Endothelial cell (in vitro differentiated cells): ENCODE data around the gene EFNA5. TPM values are rescaled to one million over a fixed set of nuclear protein-coding genes. Genes with fewer than 3 reads are reported as not detected.

ENCODE experiments used
- DNase-seq: peaks from one replicate; pipeline ENCODE4 v3.0.0; 2021; ENCODE audit warnings: low spot score
- H3K27ac Mint-ChIP-seq: one replicate; pipeline ENCODE4 v1.8.0; 2021; ENCODE audit warnings: mixed read lengths, inconsistent platforms; ENCODE audit not compliant: unreplicated experiment
- H3K27me3 Mint-ChIP-seq: one replicate; pipeline ENCODE4 v1.8.0; 2021; ENCODE audit warnings: mild to moderate bottlenecking, moderate library complexity, mixed read lengths, inconsistent platforms; ENCODE audit not compliant: unreplicated experiment
- H3K36me3 Mint-ChIP-seq: one replicate; pipeline ENCODE4 v1.8.0; 2021; ENCODE audit warnings: mild to moderate bottlenecking, low read depth, mixed read lengths, inconsistent platforms; ENCODE audit not compliant: unreplicated experiment
- H3K4me1 Mint-ChIP-seq: one replicate; pipeline ENCODE4 v1.8.0; 2021; ENCODE audit warnings: mild to moderate bottlenecking, mixed read lengths, inconsistent platforms; ENCODE audit not compliant: unreplicated experiment
- H3K4me3 Mint-ChIP-seq: one replicate; pipeline ENCODE4 v1.8.0; 2021; ENCODE audit warnings: mild to moderate bottlenecking, mixed read lengths, inconsistent platforms; ENCODE audit not compliant: unreplicated experiment
- H3K9me3 Mint-ChIP-seq: one replicate; pipeline ENCODE4 v1.8.0; 2021; ENCODE audit warnings: mixed read lengths, inconsistent platforms; ENCODE audit not compliant: unreplicated experiment
- total RNA-seq: library from RNA; stranded (reverse); fragmentation: NEBNext Ultra II Directional; extraction: Animal tissue kit (Norgen Biotek cat#: 25700); gene quantifications from one replicate; pipeline ENCODE4 v1.2.1, GENCODE V29; 2021; ENCODE audit not compliant: unreplicated experiment
- TF ChIP-seq, protein P1 (sequence below): fragments of 200-600 bp; sonication (generic); IDR thresholded peaks from one replicate; pipeline ENCODE4 v1.5.0; 2021; ENCODE audit warnings: antibody characterized with exemption; ENCODE audit not compliant: unreplicated experiment

The EFNA5 gene
- total RNA-seq, 1 donor from 2014 or later: 8.8 TPM

- H3K9me3 Mint-ChIP-seq: peaks cover 4% of the 10 kb centered on the region
- peaks cover 9% of the 10 kb centered on the region for H3K36me3 Mint-ChIP-seq
- DNase-seq: no peak
- TF ChIP-seq, protein P1, sequence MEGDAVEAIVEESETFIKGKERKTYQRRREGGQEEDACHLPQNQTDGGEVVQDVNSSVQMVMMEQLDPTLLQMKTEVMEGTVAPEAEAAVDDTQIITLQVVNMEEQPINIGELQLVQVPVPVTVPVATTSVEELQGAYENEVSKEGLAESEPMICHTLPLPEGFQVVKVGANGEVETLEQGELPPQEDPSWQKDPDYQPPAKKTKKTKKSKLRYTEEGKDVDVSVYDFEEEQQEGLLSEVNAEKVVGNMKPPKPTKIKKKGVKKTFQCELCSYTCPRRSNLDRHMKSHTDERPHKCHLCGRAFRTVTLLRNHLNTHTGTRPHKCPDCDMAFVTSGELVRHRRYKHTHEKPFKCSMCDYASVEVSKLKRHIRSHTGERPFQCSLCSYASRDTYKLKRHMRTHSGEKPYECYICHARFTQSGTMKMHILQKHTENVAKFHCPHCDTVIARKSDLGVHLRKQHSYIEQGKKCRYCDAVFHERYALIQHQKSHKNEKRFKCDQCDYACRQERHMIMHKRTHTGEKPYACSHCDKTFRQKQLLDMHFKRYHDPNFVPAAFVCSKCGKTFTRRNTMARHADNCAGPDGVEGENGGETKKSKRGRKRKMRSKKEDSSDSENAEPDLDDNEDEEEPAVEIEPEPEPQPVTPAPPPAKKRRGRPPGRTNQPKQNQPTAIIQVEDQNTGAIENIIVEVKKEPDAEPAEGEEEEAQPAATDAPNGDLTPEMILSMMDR: no peak
- no peaks in the 10 kb centered on the region for H3K27me3 Mint-ChIP-seq
- no peaks in the 10 kb centered on the region for H3K4me1 Mint-ChIP-seq
- H3K27ac Mint-ChIP-seq: no peak overlapping the region
- H3K4me3 Mint-ChIP-seq: no peak overlapping the region
These were observed 329.2 kb downstream of the EFNA5 start for GRCh38 chr5:107341376-107342084.

- Mint-ChIP-seq H3K27ac (no peak overlapping the region), H3K27me3 (no peaks in the 10 kb centered on the region), H3K4me3 (no peak overlapping the region), H3K4me1 (no peaks in the 10 kb centered on the region), H3K9me3 (peaks cover 4% of the 10 kb centered on the region), H3K36me3 (peaks cover 6% of the 10 kb centered on the region)
- DNase-seq: no peak
- TF ChIP-seq, protein P1: no peak
These were observed 330.1 kb downstream of the EFNA5 start for GRCh38 chr5:107340631-107341030.

GRCh38 chr5:107338335-107338734, 332.4 kb downstream of the EFNA5 start:
- H3K27me3 Mint-ChIP-seq: no peaks in the 10 kb centered on the region
- no peak overlapping the region for H3K4me3 Mint-ChIP-seq
- TF ChIP-seq, protein P1: no peak
- no peaks in the 10 kb centered on the region for H3K9me3 Mint-ChIP-seq
- H3K27ac Mint-ChIP-seq: no peak overlapping the region
- no peaks in the 10 kb centered on the region for H3K36me3 Mint-ChIP-seq
- no peaks in the 10 kb centered on the region for H3K4me1 Mint-ChIP-seq
- no peak for DNase-seq

DNA sequence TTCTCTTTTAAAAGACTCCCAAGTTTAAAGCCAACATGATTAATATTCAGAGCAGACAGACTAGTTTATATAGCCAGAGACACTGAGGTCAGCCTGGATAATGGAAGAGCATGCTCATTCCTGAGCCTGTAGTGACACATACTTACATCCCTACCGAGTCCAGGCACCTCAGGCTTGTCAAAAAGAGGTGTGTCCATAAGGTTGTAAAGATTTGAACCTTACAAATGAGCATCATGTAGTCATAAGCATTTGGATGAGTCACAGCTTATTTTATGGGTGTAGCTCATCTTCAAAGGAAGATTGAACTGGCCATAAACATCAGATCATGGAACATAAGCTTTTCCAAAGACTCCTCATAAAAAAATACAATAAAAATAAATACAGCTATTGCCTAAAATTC, 333.5 kb downstream of the EFNA5 start:
- no peak for DNase-seq
- Mint-ChIP-seq H3K27ac (no peak overlapping the region), H3K4me1 (no peaks in the 10 kb centered on the region)

DNA sequence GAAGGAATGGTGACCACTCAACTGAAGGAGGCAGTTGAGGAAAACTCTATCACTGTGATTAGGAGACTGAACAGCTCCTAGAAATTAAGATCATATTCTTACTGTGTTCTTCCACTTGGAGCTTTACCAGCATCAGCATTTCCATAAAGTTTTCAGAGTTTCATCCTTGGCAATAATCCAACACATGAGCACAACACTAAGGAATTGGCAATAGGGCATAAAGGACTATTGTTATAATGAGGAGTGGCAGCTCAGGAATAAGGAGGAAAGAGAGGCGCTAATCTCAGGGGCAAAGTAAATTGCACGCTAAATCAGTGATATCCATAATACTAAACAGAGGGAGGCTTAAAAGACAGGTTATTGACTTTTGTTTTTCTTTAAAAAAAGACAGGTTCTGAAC, 338.9 kb downstream of the EFNA5 start:
- TF ChIP-seq, protein P1: no peak
- no peak overlapping the region for H3K4me3 Mint-ChIP-seq
- no peaks in the 10 kb centered on the region for H3K27me3 Mint-ChIP-seq
- no peaks in the 10 kb centered on the region for H3K9me3 Mint-ChIP-seq
- H3K27ac Mint-ChIP-seq: no peak overlapping the region
- H3K4me1 Mint-ChIP-seq: no peaks in the 10 kb centered on the region
- DNase-seq: no peak
- no peaks in the 10 kb centered on the region for H3K36me3 Mint-ChIP-seq

More for the DNA sequence above, 333.5 kb downstream of the EFNA5 start:
- TF ChIP-seq, protein P1: no peak
- Mint-ChIP-seq H3K4me3 (no peak overlapping the region), H3K27me3 (no peaks in the 10 kb centered on the region), H3K36me3 (no peaks in the 10 kb centered on the region), H3K9me3 (no peaks in the 10 kb centered on the region)
